Sigmoid colon (tissue), 4 donors: ENCODE results near the gene MACC1.

Source experiments
- CTCF ChIP-seq, 4 experiments: fragments of 450-650 bp in 3 of 4; fragments of 200-600 bp in 1 of 4; IDR thresholded peaks; one replicate each; pipeline ENCODE4 v1.5.1; 2016 to 2019; ENCODE audit warnings: antibody characterized with exemption in 4 of 4, mild to moderate bottlenecking in 3 of 4, moderate library complexity in 2 of 4
- EP300 ChIP-seq, 4 donors: sonication (generic); formaldehyde crosslinking; IDR thresholded peaks; one replicate each; pipeline ENCODE4 v1.6.1; 2017; ENCODE audit warnings: antibody characterized with exemption in 4 of 4
- POLR2A ChIP-seq, 2 donors: fragments of 450-650 bp; IDR thresholded peaks; one replicate each; pipeline ENCODE4 v1.6.1; 2016; ENCODE audit warnings: antibody characterized with exemption in 2 of 2, mild to moderate bottlenecking in 2 of 2, moderate library complexity in 2 of 2
- POLR2AphosphoS5 ChIP-seq, 4 donors: sonication (generic); formaldehyde crosslinking; IDR thresholded peaks; one replicate each; pipeline ENCODE4 v1.6.1; 2017; ENCODE audit warnings: antibody characterized with exemption in 4 of 4

- TF ChIP-seq POLR2A (IDR thresholded peaks at IDR 0.05) = no peak
- no peak for TF ChIP-seq CTCF (IDR thresholded peaks at IDR 0.05)
- no peak for TF ChIP-seq EP300 (IDR thresholded peaks at IDR 0.05)
- TF ChIP-seq POLR2AphosphoS5 (IDR thresholded peaks at IDR 0.05) = no peak
Observed at GRCh38 chr7:20260223-20260622, 43.0 kb upstream of the MACC1 start.
